ENCODE data around the gene RAB3C. TPM values are rescaled to one million over a fixed set of nuclear protein-coding genes. Genes with fewer than 3 reads are reported as not detected.

The RAB3C gene
- total RNA-seq, 6 experiments from 2014 or later = not detected

DNA sequence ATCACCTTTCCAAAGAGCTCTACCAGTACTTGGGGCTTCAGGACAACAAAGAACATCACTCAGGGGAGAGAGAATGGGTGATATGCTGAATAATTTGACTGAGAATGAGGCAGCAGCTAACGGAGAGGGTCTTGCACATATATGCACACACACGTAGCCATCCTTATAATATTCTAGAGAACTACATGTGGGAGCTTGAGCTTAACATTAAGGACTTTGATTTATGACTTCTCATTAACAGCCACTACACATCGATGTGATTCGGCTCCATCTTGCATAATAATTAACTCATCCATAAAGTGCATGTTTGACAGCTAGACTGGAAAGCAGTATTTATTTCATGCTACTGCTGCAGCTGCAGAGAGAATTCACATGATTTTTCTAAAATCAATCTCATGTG lies 163.4 kb downstream of the RAB3C start:
- Mint-ChIP-seq H3K36me3 (ENCODE audit: low read depth) (no peaks in the 10 kb centered on the region), H3K27ac (no peak overlapping the region), H3K27me3 (ENCODE audit: insufficient read depth) (no peaks in the 10 kb centered on the region), H3K9me3 (peaks cover 14% of the 10 kb centered on the region), H3K4me1 (ENCODE audit: low read depth) (no peaks in the 10 kb centered on the region), H3K4me3 (no peak overlapping the region)
- DNase-seq = no peak
- TF ChIP-seq, protein P1, sequence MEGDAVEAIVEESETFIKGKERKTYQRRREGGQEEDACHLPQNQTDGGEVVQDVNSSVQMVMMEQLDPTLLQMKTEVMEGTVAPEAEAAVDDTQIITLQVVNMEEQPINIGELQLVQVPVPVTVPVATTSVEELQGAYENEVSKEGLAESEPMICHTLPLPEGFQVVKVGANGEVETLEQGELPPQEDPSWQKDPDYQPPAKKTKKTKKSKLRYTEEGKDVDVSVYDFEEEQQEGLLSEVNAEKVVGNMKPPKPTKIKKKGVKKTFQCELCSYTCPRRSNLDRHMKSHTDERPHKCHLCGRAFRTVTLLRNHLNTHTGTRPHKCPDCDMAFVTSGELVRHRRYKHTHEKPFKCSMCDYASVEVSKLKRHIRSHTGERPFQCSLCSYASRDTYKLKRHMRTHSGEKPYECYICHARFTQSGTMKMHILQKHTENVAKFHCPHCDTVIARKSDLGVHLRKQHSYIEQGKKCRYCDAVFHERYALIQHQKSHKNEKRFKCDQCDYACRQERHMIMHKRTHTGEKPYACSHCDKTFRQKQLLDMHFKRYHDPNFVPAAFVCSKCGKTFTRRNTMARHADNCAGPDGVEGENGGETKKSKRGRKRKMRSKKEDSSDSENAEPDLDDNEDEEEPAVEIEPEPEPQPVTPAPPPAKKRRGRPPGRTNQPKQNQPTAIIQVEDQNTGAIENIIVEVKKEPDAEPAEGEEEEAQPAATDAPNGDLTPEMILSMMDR (IDR thresholded peaks at IDR 0.05) = no peak

DNA sequence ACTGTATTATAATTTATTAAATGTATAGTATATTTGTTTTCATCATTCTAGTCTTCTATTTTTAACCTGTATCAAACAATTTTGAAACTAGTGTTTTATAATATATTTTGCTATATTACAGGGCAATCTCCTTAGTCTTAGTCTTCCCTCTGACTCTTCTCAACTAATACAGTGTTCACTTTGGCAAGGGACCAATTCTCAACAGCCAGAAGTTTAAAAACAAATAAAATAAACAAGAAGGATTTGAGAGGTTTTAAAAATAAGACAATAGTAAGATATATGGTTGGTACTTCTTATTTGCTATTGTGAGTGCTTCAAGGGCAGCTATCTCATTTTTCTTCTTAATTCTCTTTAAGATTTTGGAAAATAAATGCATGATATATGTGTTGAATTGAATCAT lies 167.2 kb downstream of the RAB3C start:
- H3K4me3 Mint-ChIP-seq = no peak overlapping the region
- no peak for DNase-seq
- no peaks in the 10 kb centered on the region for H3K27me3 Mint-ChIP-seq (ENCODE audit: insufficient read depth)
- H3K9me3 Mint-ChIP-seq = peaks cover 15% of the 10 kb centered on the region
- TF ChIP-seq, protein P1 (IDR thresholded peaks at IDR 0.05) = no peak
- no peak overlapping the region for H3K27ac Mint-ChIP-seq
- no peaks in the 10 kb centered on the region for H3K4me1 Mint-ChIP-seq (ENCODE audit: low read depth)
- no peaks in the 10 kb centered on the region for H3K36me3 Mint-ChIP-seq (ENCODE audit: low read depth)

DNA sequence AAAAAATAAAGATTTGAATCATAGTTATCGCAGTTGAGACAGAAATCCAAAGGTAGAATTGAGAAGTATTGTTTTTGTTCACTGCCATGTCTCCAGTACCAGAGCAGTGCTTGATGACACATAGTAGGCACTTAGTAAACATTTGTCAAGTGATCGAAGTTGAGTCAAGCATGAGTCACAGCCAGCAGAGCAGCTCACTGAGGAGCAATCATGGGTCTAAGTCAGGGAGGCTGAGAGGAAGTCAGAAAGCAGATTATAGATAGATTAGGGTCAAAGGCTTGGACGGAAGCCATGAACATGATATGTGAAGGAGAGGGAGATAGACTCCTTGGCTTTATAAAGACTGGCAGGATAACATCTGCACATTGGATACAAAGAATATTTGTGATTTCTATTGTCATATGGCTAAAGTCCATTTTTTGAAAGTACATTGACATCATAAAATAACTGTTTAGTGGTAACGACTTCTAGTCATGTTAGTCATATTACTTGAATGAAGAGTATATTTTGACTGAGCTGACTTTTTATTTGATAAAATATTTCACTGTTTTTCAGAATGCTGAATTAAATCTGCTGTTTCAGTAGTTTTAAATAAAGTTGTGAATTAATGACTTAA lies 168.5 kb downstream of the RAB3C start:
- Mint-ChIP-seq H3K4me1 (ENCODE audit: low read depth) (no peaks in the 10 kb centered on the region), H3K36me3 (ENCODE audit: low read depth) (no peaks in the 10 kb centered on the region), H3K27me3 (ENCODE audit: insufficient read depth) (no peaks in the 10 kb centered on the region), H3K4me3 (no peak overlapping the region), H3K27ac (no peak overlapping the region), H3K9me3 (peaks cover 11% of the 10 kb centered on the region)
- TF ChIP-seq, protein P1 (IDR thresholded peaks at IDR 0.05) = no peak
- no peak for DNase-seq

DNA sequence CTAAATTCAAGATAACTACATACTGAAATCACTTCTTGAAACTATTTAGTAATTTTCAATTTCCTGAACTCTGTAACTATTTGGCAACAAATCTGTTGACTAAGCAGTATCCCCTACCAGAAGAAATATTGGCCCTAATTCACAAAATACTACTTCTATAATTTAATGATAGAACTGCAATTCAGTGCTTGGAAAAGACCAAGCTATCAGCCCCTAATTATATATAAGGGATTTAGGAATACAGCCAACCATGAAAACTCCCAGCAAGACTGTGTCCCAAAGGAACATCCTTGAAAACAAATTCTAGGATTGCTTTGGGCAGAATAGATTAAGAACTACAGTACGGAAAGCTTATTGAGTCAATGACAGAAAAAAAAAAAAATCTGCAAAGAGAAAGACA lies 169.2 kb downstream of the RAB3C start:
- Mint-ChIP-seq H3K9me3 (peaks cover 11% of the 10 kb centered on the region), H3K27ac (no peak overlapping the region), H3K4me3 (no peak overlapping the region), H3K36me3 (ENCODE audit: low read depth) (no peaks in the 10 kb centered on the region), H3K4me1 (ENCODE audit: low read depth) (no peaks in the 10 kb centered on the region), H3K27me3 (ENCODE audit: insufficient read depth) (no peaks in the 10 kb centered on the region)
- DNase-seq = no peak
- TF ChIP-seq, protein P1 (IDR thresholded peaks at IDR 0.05) = no peak

DNA sequence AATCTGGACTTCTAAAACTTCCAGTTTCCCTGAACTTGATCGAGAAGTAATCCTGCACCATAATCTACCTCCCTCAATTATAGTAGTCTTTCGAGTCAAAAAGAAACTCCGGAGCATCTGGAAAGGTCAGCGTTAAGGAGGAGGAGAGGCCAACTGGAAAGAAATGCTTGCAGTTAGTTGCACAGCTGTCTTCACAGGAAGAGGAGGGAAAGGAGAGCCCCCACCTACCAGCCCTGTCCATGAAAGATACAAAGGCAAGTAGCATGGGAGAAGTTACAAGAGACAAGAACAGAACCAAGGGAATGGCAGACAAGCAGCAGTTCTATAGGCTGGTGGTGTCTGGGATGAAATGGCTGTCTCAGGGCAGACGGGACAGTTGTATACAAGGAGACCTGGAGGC lies 170.6 kb downstream of the RAB3C start:
- Mint-ChIP-seq H3K27ac (no peak overlapping the region), H3K27me3 (ENCODE audit: insufficient read depth) (no peaks in the 10 kb centered on the region), H3K4me3 (no peak overlapping the region), H3K36me3 (ENCODE audit: low read depth) (no peaks in the 10 kb centered on the region), H3K9me3 (peaks cover 11% of the 10 kb centered on the region), H3K4me1 (ENCODE audit: low read depth) (no peaks in the 10 kb centered on the region)
- TF ChIP-seq, protein P1 (IDR thresholded peaks at IDR 0.05) = no peak
- no peak for DNase-seq

DNA sequence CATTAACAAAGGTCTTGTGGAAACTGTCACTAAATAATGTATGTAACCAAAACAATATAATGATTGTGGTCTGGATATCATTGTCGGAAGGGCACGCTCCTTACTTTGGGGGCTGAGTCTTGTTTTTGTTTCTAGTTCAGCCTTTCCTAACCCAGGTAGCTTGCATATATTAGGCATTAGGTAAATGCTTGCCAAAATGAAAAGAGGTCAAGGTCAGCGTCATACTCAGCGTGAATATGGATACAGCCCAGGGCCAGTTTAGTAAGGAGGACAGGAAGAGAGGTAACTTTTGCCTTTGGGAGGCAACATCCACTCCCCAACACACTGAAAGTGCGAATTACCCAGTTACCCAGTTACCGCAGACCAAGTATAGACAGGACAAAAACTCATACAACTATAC lies 171.4 kb downstream of the RAB3C start:
- no peak overlapping the region for H3K4me3 Mint-ChIP-seq
- no peaks in the 10 kb centered on the region for H3K27me3 Mint-ChIP-seq (ENCODE audit: insufficient read depth)

More for the DNA sequence above, 171.4 kb downstream of the RAB3C start:
- H3K36me3 Mint-ChIP-seq (ENCODE audit: low read depth) = no peaks in the 10 kb centered on the region
- TF ChIP-seq, protein P1 (IDR thresholded peaks at IDR 0.05) = no peak
- no peak for DNase-seq
- no peaks in the 10 kb centered on the region for H3K4me1 Mint-ChIP-seq (ENCODE audit: low read depth)
- peaks cover 11% of the 10 kb centered on the region for H3K9me3 Mint-ChIP-seq
- H3K27ac Mint-ChIP-seq = no peak overlapping the region

All from HFFc6 (cell line).